H4 (cell line): ENCODE results near the gene FAM107A. TPM values are rescaled to one million over a fixed set of nuclear protein-coding genes. Genes with fewer than 3 reads are reported as not detected.

Experiments
- DNase-seq: peaks from one replicate; pipeline ENCODE4 v3.0.0-alpha.2; 2015; ENCODE audit warnings: low spot score
- total RNA-seq: library from RNA; depleted of rRNA; stranded (reverse); fragments of >200 nt; shearing (Covaris generic); gene quantifications from 2 replicates; pipeline ENCODE4 v1.2.3, GENCODE V29; 2014

FAM107A gene
- total RNA-seq, 1 experiment from 2014 or later, result not detected

- no peak for DNase-seq
Measured at GRCh38 chr3:58567251-58567515, 10.0 kb downstream of the FAM107A start.

- DNase-seq, result no peak
Measured at GRCh38 chr3:58566398-58567250, 10.6 kb downstream of the FAM107A start.

- DNase-seq, result no peak
Measured at GRCh38 chr3:58565621-58566397, 11.4 kb downstream of the FAM107A start.

- DNase-seq, result peak; percentile 67
Measured at GRCh38 chr3:58564456-58565160, 12.6 kb downstream of the FAM107A start.

- DNase-seq, result no peak
Measured at GRCh38 chr3:58564054-58564453, 13.1 kb downstream of the FAM107A start.

- no peak for DNase-seq
Measured at GRCh38 chr3:58563386-58564035, 13.7 kb downstream of the FAM107A start.

- no peak for DNase-seq
Measured at GRCh38 chr3:58562498-58562897, 14.7 kb downstream of the FAM107A start.

- peak; percentile 84 for DNase-seq
Measured at GRCh38 chr3:58560771-58561311, 16.4 kb downstream of the FAM107A start.

- no peak for DNase-seq
Measured at GRCh38 chr3:58559586-58559985, 17.6 kb downstream of the FAM107A start.

- DNase-seq, result no peak
Measured at GRCh38 chr3:58557491-58557890, 19.7 kb downstream of the FAM107A start.

- DNase-seq, result no peak
Measured at GRCh38 chr3:58556761-58557221, 20.4 kb downstream of the FAM107A start.

GRCh38 chr3:58556001-58556400, 21.2 kb downstream of the FAM107A start:
- no peak for DNase-seq

- no peak for DNase-seq
Measured at GRCh38 chr3:58555203-58555602, 22.0 kb downstream of the FAM107A start.

GRCh38 chr3:58553003-58553402, 24.2 kb downstream of the FAM107A start:
- DNase-seq, result no peak

GRCh38 chr3:58551636-58552180, 25.5 kb downstream of the FAM107A start:
- no peak for DNase-seq

- DNase-seq, result no peak
Measured at GRCh38 chr3:58544541-58544940, 32.6 kb downstream of the FAM107A start.

- DNase-seq, result no peak
Measured at GRCh38 chr3:58540176-58540858, 36.9 kb downstream of the FAM107A start.

GRCh38 chr3:58539626-58540025, 37.6 kb downstream of the FAM107A start:
- no peak for DNase-seq

- DNase-seq, result no peak
Measured at GRCh38 chr3:58537412-58538301, 39.5 kb downstream of the FAM107A start.
